ENCODE measurements around the gene OBI1. TPM values are rescaled to one million over a fixed set of nuclear protein-coding genes. Genes with fewer than 3 reads are reported as not detected.

OBI1 gene
- total RNA-seq (2011; cell fraction: chromatin; rRNA removed; ENCODE audit: low replicate concordance), result 4.1 and 13.0 TPM in 2 replicates
- 3.0 and 4.2 TPM in 2 replicates for total RNA-seq (2011; cell fraction: nucleolus; rRNA removed)
- total RNA-seq (2011; cell fraction: nucleoplasm; rRNA removed), result 5.2 and 5.9 TPM in 2 replicates
- 8.7 and 9.0 TPM in 2 replicates for total RNA-seq (2014; rRNA removed)
- total RNA-seq (2014; rRNA removed; fragmentation: Illumina TruSeq; extraction: Trizol), result 17.6 and 20.5 TPM in 2 replicates
- 16.8 and 18.4 TPM in 2 replicates for total RNA-seq (2015; rRNA removed; fragmentation: Illumina TruSeq; extraction: Trizol)
- 10.2 and 10.5 TPM in 2 replicates for total RNA-seq (2021)
- 9.7 and 14.4 TPM in 2 replicates for polyA plus RNA-seq (2011; rRNA removed)
- polyA plus RNA-seq (2011; cell fraction: cytosol; rRNA removed), result 1.7 and 3.9 TPM in 2 replicates
- polyA plus RNA-seq (2011; cell fraction: nucleus; rRNA removed), result 4.0 and 5.3 TPM in 2 replicates
- 5.8 and 8.8 TPM in 2 replicates for polyA plus RNA-seq (2012)
- 13.6 and 16.2 TPM in 2 replicates for polyA plus RNA-seq (2014; fragmentation: Illumina TruSeq; extraction: Trizol)
- 10 to 100 TPM in 1 of 2 experiments, 1 to 10 TPM in 1; 9.0 to 14.2 TPM for polyA plus RNA-seq (2014; fragmentation: Nextera tagmentation; extraction: Ambion mirVana)
- polyA plus RNA-seq (2014; rRNA removed), result 8.8 and 9.1 TPM in 2 replicates
- polyA minus RNA-seq (2011; rRNA and poly(A)+ RNA removed), result 16.3 and 18.3 TPM in 2 replicates
- polyA minus RNA-seq (2011; cell fraction: cytosol; rRNA and poly(A)+ RNA removed), result 4.9 and 7.2 TPM in 2 replicates
- polyA minus RNA-seq (2011; cell fraction: nucleus; rRNA and poly(A)+ RNA removed), result 6.3 and 8.9 TPM in 2 replicates
- percentile 79 among the genes with signal in this experiment for Bru-seq, nascent RNA
- BruChase-seq, experiment 1, labeled RNA remaining after a 2-hour chase, result percentile 81 among the genes with signal in this experiment
- BruChase-seq, experiment 2, labeled RNA remaining after a 6-hour chase, result percentile 81 among the genes with signal in this experiment
- long read RNA-seq, experiment 1, transcript RNF219-201 (6 exons, 3,529 nt), result major isoform, 75 of 96 reads
- long read RNA-seq, experiment 1, partial matches to known transcripts, result 2 of 96 reads
- long read RNA-seq, experiment 1, other reads (novel, unspliced or antisense), result 19 of 96 reads
- long read RNA-seq, experiment 2, partial matches to known transcripts, result 0 of 6 reads
- long read RNA-seq, experiment 2, other reads (novel, unspliced or antisense), result 6 of 6 reads
- long read RNA-seq, experiment 3, transcript RNF219-201 (6 exons, 3,529 nt), result major isoform, 10 of 13 reads
- long read RNA-seq, experiment 3, partial matches to known transcripts, result 1 of 13 reads
- long read RNA-seq, experiment 3, other reads (novel, unspliced or antisense), result 2 of 13 reads

DNA sequence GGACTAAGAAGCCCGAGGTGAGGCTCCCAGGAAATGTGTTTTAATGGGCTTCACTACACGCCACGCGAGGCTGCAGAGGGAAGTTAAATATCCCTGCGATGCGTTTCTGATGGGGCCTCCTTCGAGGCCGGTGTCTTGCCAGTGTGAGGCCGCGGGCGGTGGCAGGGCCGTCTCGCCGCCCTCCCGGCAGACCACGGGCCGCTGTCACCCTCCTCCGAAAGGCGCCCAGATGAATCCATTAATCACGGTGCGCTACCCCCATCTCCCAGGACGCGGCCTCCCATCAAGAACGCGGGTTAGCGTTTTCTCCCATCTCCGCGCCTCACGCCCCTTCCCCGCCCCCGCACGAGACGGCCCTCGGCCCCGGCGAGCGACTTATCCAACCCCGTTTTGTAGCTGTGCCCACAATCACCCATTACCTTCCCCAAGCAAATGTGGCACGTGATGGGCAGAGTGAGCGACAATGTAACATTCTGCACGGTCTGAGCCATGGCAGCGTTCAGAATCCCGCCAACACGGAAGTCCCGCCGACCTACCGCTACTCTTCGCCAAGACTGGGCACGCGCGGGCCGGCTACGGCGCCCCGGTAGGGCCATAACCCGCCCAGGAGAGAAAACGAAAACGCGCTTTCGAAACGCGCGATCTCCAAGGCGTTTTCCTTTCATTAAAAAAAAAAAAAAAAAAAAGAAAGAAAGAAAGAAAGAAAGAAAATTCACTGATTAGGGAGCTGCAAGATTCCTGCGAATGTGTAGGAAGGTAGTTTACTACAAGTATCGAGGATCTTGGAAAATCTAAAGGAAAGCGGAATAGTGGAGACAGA is at the start of gene OBI1:
Gene OBI1, minus strand, starts transcription at position 526 of the 820 bp plus-strand sequence. Its CDS starts 35 bp downstream, at position 491.
- POLR2A ChIA-PET, result no interaction called here
- H3K79me2 ChIP-seq (ENCODE audit: control insufficient read depth, insufficient read depth, low read length), result peaks cover 50% of the 10 kb centered on the region
- TF ChIP-seq TAF7 (tag; IDR thresholded peaks at IDR 0.05) (peak; percentile 79), ZBTB9 (CRISPR knock-in tag; IDR thresholded peaks at IDR 0.05) (no peak), KDM5B (IDR thresholded peaks at IDR 0.05; ENCODE audit: insufficient replicate concordance, low read depth, low read length) (peak; percentile 63), HDAC1 (IDR thresholded peaks at IDR 0.05) (peak in 1 of 2 experiments; percentile 84; a peak in 2 of 4 replicates), ZNF395 (CRISPR knock-in tag; IDR thresholded peaks at IDR 0.05) (no peak)
- TF ChIP-seq, protein P1, sequence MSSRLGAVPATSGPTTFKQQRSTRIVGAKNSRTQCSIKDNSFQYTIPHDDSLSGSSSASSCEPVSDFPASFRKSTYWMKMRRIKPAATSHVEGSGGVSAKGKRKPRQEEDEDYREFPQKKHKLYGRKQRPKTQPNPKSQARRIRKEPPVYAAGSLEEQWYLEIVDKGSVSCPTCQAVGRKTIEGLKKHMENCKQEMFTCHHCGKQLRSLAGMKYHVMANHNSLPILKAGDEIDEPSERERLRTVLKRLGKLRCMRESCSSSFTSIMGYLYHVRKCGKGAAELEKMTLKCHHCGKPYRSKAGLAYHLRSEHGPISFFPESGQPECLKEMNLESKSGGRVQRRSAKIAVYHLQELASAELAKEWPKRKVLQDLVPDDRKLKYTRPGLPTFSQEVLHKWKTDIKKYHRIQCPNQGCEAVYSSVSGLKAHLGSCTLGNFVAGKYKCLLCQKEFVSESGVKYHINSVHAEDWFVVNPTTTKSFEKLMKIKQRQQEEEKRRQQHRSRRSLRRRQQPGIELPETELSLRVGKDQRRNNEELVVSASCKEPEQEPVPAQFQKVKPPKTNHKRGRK (tag; IDR thresholded peaks at IDR 0.05), result peak; percentile 91

More for the DNA sequence above, at the start of gene OBI1:
- CTCF ChIA-PET (ENCODE audit: low intra/inter-chr PET ratio), result no interaction called here
- WGBS (ENCODE audit: insufficient coverage, low coverage, missing lambda C conversion rate), result 4% methylated on average over 22 of the region's 67 CpGs
- H3K4me2 ChIP-seq (ENCODE audit: insufficient read depth, low read length), result peak within 1 kb of the TSS; percentile 84
- intact Hi-C loops (cut with micrococcal nuclease), result loop anchor here (2.0 kb wide), 1 partner anchor 54 kb away; no protein-coding TSS in a partner anchor
- H3K9me1 ChIP-seq (ENCODE audit: control insufficient read depth, insufficient read depth, low read length), result no peaks in the 10 kb centered on the region
- in situ Hi-C loops (cut with MboI), result no loop called here
- H2AFZ ChIP-seq (ENCODE audit: low read depth, low read length), result peak within 1 kb of the TSS; percentile 94
- peak within 1 kb of the TSS; percentile 74 to 90 for H3K9ac ChIP-seq (ENCODE audit: insufficient read depth in 1 of 2, low read depth in 2 of 2, low read length in 2 of 2)
- H3K9me3 ChIP-seq (replicated peaks; ENCODE audit: control insufficient read depth, insufficient read depth, low read depth, low read length), result no peaks in the 10 kb centered on the region
- no TSS peak for BruUV-seq (replicated peaks)
- peak within 1 kb of the TSS; percentile 88 for H3K27ac ChIP-seq (ENCODE audit: extremely low read depth, low read depth, low read length)
- peak within 1 kb of the TSS; percentile 61 for H3K4me3 ChIP-seq
- FAIRE-seq, result peak; percentile 85
- peak; percentile 75 to 87 (median 78) for DNase-seq (ENCODE audit: extremely low read depth in 1 of 4, low spot score in 3 of 4)
- ATAC-seq, result peak; percentile 92
- peaks cover 6% of the 10 kb centered on the region; the same call in 2 of the 3 replicates for H3K36me3 ChIP-seq (ENCODE audit: control insufficient read depth, insufficient read depth, low read length)
- peaks cover 0 to 3% of the 10 kb centered on the region in 2 experiments; a peak in 3 of 5 replicates for H3K4me1 ChIP-seq (replicated peaks in 1 of 2; ENCODE audit: control insufficient read depth in 2 of 2, insufficient read depth in 2 of 2, low read length in 2 of 2)
- 0 out of 2 replicates have a peak, but pooled peaks cover 5% of the 10 kb centered on the region for H4K20me1 ChIP-seq (replicated peaks; ENCODE audit: control insufficient read depth, insufficient read depth, low read length)
- H3K27me3 ChIP-seq (ENCODE audit: control insufficient read depth in 2 of 2, insufficient read depth in 2 of 2, low read length in 2 of 2), result no peaks in the 10 kb centered on the region

All from K562 (cell line).